Ishikawa (cell line): ENCODE results near the gene IRAK1.

Source experiments
- CEBPB ChIP-seq: IDR thresholded peaks from 2 replicates; pipeline ENCODE4 v1.6.1; 2012
- CREB1 ChIP-seq: IDR thresholded peaks from 2 replicates; pipeline ENCODE4 v1.6.1; 2012; ENCODE audit warnings: low read depth
- EGR1 ChIP-seq: IDR thresholded peaks from 2 replicates; pipeline ENCODE4 v1.6.1; 2012
- EP300 ChIP-seq: IDR thresholded peaks from 2 replicates; pipeline ENCODE4 v1.6.1; 2012; ENCODE audit warnings: borderline replicate concordance
- FOXM1 ChIP-seq: IDR thresholded peaks from 2 replicates; pipeline ENCODE4 v1.6.1; 2012; ENCODE audit warnings: low read depth, borderline replicate concordance
- NFIC ChIP-seq: IDR thresholded peaks from 2 replicates; pipeline ENCODE4 v1.6.1; 2012
- RAD21 ChIP-seq: IDR thresholded peaks from 2 replicates; pipeline ENCODE4 v1.6.1; 2012; ENCODE audit warnings: low read depth
- REST ChIP-seq: IDR thresholded peaks from 2 replicates; pipeline ENCODE4 v1.6.1; 2012; ENCODE audit warnings: low read depth, mild to moderate bottlenecking
- TAF1 ChIP-seq: IDR thresholded peaks from 2 replicates; pipeline ENCODE4 v1.6.1; 2012; ENCODE audit warnings: low read depth, mild to moderate bottlenecking
- TCF12 ChIP-seq: IDR thresholded peaks from 2 replicates; pipeline ENCODE4 v1.6.1; 2012; ENCODE audit warnings: low read depth
- TEAD4 ChIP-seq: IDR thresholded peaks from 2 replicates; pipeline ENCODE4 v1.6.1; 2012
- YY1 ChIP-seq: IDR thresholded peaks from 2 replicates; pipeline ENCODE4 v1.6.1; 2012; ENCODE audit warnings: low read depth
- ZBTB7A ChIP-seq: IDR thresholded peaks from 2 replicates; pipeline ENCODE4 v1.6.1; 2012; ENCODE audit warnings: low read depth
- TF ChIP-seq, protein P1 (sequence below): IDR thresholded peaks from 2 replicates; pipeline ENCODE4 v1.6.1; 2012
- TF ChIP-seq, protein P2 (sequence below): IDR thresholded peaks from 2 replicates; pipeline ENCODE4 v1.6.1; 2012

IRAK1 gene

GRCh38 chrX:153995504-153995903 is 24.2 kb downstream of the IRAK1 start:
- TF ChIP-seq TEAD4: no peak

- TF ChIP-seq, protein P1, sequence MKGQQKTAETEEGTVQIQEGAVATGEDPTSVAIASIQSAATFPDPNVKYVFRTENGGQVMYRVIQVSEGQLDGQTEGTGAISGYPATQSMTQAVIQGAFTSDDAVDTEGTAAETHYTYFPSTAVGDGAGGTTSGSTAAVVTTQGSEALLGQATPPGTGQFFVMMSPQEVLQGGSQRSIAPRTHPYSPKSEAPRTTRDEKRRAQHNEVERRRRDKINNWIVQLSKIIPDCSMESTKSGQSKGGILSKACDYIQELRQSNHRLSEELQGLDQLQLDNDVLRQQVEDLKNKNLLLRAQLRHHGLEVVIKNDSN: no peak
- TF ChIP-seq CEBPB (no peak), TCF12 (no peak), FOXM1 (no peak), YY1 (no peak), REST (no peak), EGR1 (no peak), CREB1 (no peak), TAF1 (no peak), TEAD4 (no peak), EP300 (no peak), NFIC (no peak)
- TF ChIP-seq, protein P2, sequence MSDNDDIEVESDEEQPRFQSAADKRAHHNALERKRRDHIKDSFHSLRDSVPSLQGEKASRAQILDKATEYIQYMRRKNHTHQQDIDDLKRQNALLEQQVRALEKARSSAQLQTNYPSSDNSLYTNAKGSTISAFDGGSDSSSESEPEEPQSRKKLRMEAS: no peak
These were observed 25.7 kb downstream of the IRAK1 start for GRCh38 chrX:153993978-153994377.

GRCh38 chrX:153993079-153993478 is 26.6 kb downstream of the IRAK1 start:
- TF ChIP-seq CREB1: no peak
- no peak for TF ChIP-seq TAF1

- TF ChIP-seq CEBPB (no peak), RAD21 (no peak)
These were observed 27.5 kb downstream of the IRAK1 start for GRCh38 chrX:153992180-153992579.

DNA sequence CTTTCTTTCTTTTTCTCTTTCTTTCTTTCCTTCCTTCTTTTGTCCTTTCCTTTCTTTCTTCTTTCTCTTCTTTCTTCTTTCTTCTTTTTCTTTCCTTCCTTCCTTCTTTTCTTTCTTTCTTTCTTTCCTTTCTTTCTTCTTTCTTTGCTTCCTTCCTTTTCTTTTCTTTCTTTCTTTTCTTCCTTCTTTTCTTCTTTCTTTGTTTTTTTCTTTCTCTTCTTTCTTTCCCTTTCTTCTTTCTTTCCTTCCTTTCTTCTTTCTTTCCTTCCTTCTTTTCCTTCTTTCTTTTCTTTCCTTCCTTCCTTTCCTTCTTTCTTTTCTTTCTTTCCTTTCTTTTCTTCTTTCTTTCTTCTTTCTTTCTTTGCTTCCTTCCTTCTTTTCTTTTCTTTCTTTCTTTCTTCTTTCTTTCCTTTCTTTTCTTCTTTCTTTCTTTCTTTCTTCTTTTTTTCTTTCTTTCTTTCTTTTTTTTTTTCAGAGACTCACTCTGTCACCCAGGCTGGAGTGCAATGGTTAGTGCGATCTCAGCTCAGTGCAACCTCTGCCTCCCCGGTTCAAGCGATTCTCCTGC is 28.6 kb downstream of the IRAK1 start:
- no peak for TF ChIP-seq EGR1
- no peak for TF ChIP-seq CEBPB
- TF ChIP-seq TAF1: no peak
- TF ChIP-seq NFIC: no peak
- TF ChIP-seq RAD21: no peak
- TF ChIP-seq YY1: no peak

GRCh38 chrX:153989973-153990655 is 29.6 kb downstream of the IRAK1 start:
- no peak for TF ChIP-seq EGR1
- no peak for TF ChIP-seq RAD21
- no peak for TF ChIP-seq FOXM1
- no peak for TF ChIP-seq TCF12
- TF ChIP-seq YY1: no peak
- no peak for TF ChIP-seq TAF1
- TF ChIP-seq CEBPB: no peak
- no peak for TF ChIP-seq NFIC
- no peak for TF ChIP-seq CREB1
- no peak for TF ChIP-seq REST
- no peak for TF ChIP-seq ZBTB7A
- TF ChIP-seq TEAD4: no peak
- no peak for TF ChIP-seq EP300
- TF ChIP-seq, protein P1: no peak
- TF ChIP-seq, protein P2: no peak

DNA sequence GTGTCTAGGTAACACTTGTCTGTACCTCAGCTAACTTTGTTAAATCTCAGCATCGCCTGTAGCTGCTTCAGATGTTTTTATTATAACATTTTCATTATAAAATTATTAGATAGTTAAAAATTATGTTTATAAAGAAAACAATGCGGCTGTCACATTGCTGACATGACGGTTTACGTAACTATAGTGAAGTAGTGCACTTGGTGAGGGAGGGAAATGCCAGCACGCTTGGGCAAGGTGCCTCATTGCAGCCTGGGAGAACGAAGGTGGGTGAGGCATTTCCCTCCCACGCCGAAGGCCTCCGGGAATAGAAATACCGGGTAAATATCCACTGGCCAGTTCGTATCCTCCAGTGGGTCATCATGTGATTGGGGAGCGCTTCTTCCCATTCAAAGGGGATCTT is 31.2 kb downstream of the IRAK1 start:
- TF ChIP-seq CREB1 (no peak), FOXM1 (no peak), YY1 (no peak), TCF12 (no peak), CEBPB (no peak), REST (no peak), TAF1 (no peak), EGR1 (no peak), TEAD4 (no peak), RAD21 (no peak), EP300 (no peak), ZBTB7A (no peak), NFIC (no peak)
- TF ChIP-seq, protein P2: no peak
- TF ChIP-seq, protein P1: no peak
